COR-L47 (cell line): Measurements from ENCODE around the gene TTC7B.
"Not testable (repeated sequence)": the region's sequence is repeated elsewhere in the genome, so short reads cannot be mapped to it uniquely, and the experiment has no call there.

ENCODE experiments used
- DNase-seq: peaks from one replicate; lab custom pipeline; 2025; lab: John Stamatoyannopoulos, UW

The TTC7B gene

GRCh38 chr14:90544971-90545370 is 271.3 kb downstream of the TTC7B start:
- no peak for DNase-seq

- no peak for DNase-seq
Observed at GRCh38 chr14:90544566-90544965, 271.7 kb downstream of the TTC7B start.

GRCh38 chr14:90543876-90544275 is 272.4 kb downstream of the TTC7B start:
- DNase-seq: no peak

- no peak for DNase-seq
Observed at GRCh38 chr14:90541076-90541634, 275.1 kb downstream of the TTC7B start.

GRCh38 chr14:90540437-90540836 is 275.8 kb downstream of the TTC7B start:
- DNase-seq: no peak

GRCh38 chr14:90539996-90540395 is 276.2 kb downstream of the TTC7B start:
- no peak for DNase-seq

GRCh38 chr14:90539496-90539775 is 276.8 kb downstream of the TTC7B start:
- DNase-seq: no peak

GRCh38 chr14:90538716-90539495 is 277.3 kb downstream of the TTC7B start:
- DNase-seq: no peak

GRCh38 chr14:90538095-90538494 is 278.1 kb downstream of the TTC7B start:
- DNase-seq: no peak

GRCh38 chr14:90536511-90537191 is 279.6 kb downstream of the TTC7B start:
- DNase-seq: no peak

- no peak for DNase-seq
Observed at GRCh38 chr14:90536092-90536491, 280.1 kb downstream of the TTC7B start.

- DNase-seq: no peak
Observed at GRCh38 chr14:90535556-90536090, 280.6 kb downstream of the TTC7B start.

GRCh38 chr14:90534838-90535555 is 281.2 kb downstream of the TTC7B start:
- DNase-seq: no peak

- DNase-seq: no peak
Observed at GRCh38 chr14:90534091-90534837, 282.0 kb downstream of the TTC7B start.

- DNase-seq: no peak
Observed at GRCh38 chr14:90533591-90534021, 282.6 kb downstream of the TTC7B start.

- no peak for DNase-seq
Observed at GRCh38 chr14:90532826-90533525, 283.3 kb downstream of the TTC7B start.

- no peak for DNase-seq
Observed at GRCh38 chr14:90531497-90531896, 284.7 kb downstream of the TTC7B start.

GRCh38 chr14:90530523-90530922 is 285.7 kb downstream of the TTC7B start:
- no peak for DNase-seq

GRCh38 chr14:90527978-90528377 is 288.3 kb downstream of the TTC7B start:
- no peak for DNase-seq

- DNase-seq: not testable (repeated sequence)
Observed at GRCh38 chr14:90526536-90526935, 289.7 kb downstream of the TTC7B start.
